Caco-2 (cell line): Measurements from ENCODE around the gene SCAND1. TPM values are rescaled to one million over a fixed set of nuclear protein-coding genes. Genes with fewer than 3 reads are reported as not detected.
"Not testable (repeated sequence)": the region's sequence is repeated elsewhere in the genome, so short reads cannot be mapped to it uniquely, and the experiment has no call there.

ENCODE experiments used
- Bru-seq: library from RNA; stranded (reverse); fragments of 400-500 nt; gene quantifications from one replicate; lab custom pipeline; 2021; lab: Mats Ljungman, UMichigan
- BruChase-seq, 2 experiments: library from RNA; stranded (reverse); fragments of 400-500 nt; gene quantifications; one replicate each; lab custom pipeline; 2021; lab: Mats Ljungman, UMichigan
- BruUV-seq: library from RNA; stranded (reverse); fragments of 400-500 nt; replicated peaks from 2 replicates; lab custom pipeline; 2021; lab: Mats Ljungman, UMichigan
- CTCF ChIA-PET: fragments of 300-600 bp; sonication (Branson Sonifier 250); formaldehyde crosslinking; loops from one replicate; lab custom pipeline; 2022; ENCODE audit warnings: antibody characterized with exemption; lab: Charles Lee
- POLR2A ChIA-PET: fragments of 300-600 bp; sonication (Branson Sonifier 250); formaldehyde crosslinking; loops from one replicate; lab custom pipeline; 2022; ENCODE audit warnings: antibody characterized with exemption; lab: Charles Lee
- DNase-seq, 2 experiments: peaks; one replicate each; pipeline versions ENCODE4 v3.0.0 to v3.0.0-alpha.2; 2020 to 2022
- H3K27me3 ChIP-seq: replicated peaks from 2 replicates; pipeline ENCODE4 v1.6.0; 2011; ENCODE audit warnings: low read length; ENCODE audit not compliant: control insufficient read depth, insufficient read depth
- H3K36me3 ChIP-seq: 2 replicates; pipeline ENCODE4 v1.5.1; 2011; ENCODE audit warnings: low read length; ENCODE audit not compliant: control insufficient read depth, insufficient read depth
- H3K4me1 ChIP-seq: fragments of 250-450 bp; sonication (Bioruptor Pico); 2 replicates; pipeline ENCODE4 v1.5.1; 2020; ENCODE audit warnings: mild to moderate bottlenecking
- H3K4me3 ChIP-seq: 2 replicates; pipeline ENCODE4 v1.5.1; 2011; ENCODE audit warnings: low read depth, mild to moderate bottlenecking, control low read depth, low read length
- H3K9me3 ChIP-seq: fragments of 250-450 bp; sonication (Bioruptor Pico); 2 replicates; pipeline ENCODE4 v1.5.1; 2020; ENCODE audit warnings: mild to moderate bottlenecking, moderate library complexity
- H3K27ac Mint-ChIP-seq: one replicate; pipeline ENCODE4 v1.8.0; 2022; ENCODE audit warnings: mixed read lengths; ENCODE audit not compliant: unreplicated experiment
- H3K27me3 Mint-ChIP-seq: one replicate; pipeline ENCODE4 v1.8.0; 2022; ENCODE audit warnings: mixed read lengths; ENCODE audit not compliant: insufficient read depth, unreplicated experiment
- H3K36me3 Mint-ChIP-seq: one replicate; pipeline ENCODE4 v1.8.0; 2022; ENCODE audit warnings: mild to moderate bottlenecking, mixed read lengths; ENCODE audit not compliant: insufficient read depth, unreplicated experiment
- H3K4me1 Mint-ChIP-seq: one replicate; pipeline ENCODE4 v1.8.0; 2022; ENCODE audit warnings: low read depth, mixed read lengths; ENCODE audit not compliant: unreplicated experiment
- H3K4me3 Mint-ChIP-seq: one replicate; pipeline ENCODE4 v1.8.0; 2022; ENCODE audit warnings: mild to moderate bottlenecking, moderate library complexity, mixed read lengths; ENCODE audit not compliant: unreplicated experiment
- H3K9me3 Mint-ChIP-seq: one replicate; pipeline ENCODE4 v1.8.0; 2022; ENCODE audit warnings: mixed read lengths; ENCODE audit not compliant: unreplicated experiment
- intact Hi-C: fragments of 100-400 bp; cut with micrococcal nuclease; formaldehyde crosslinking; loops from one replicate; pipeline ENCODE4 v1.10.0; 2022; ENCODE audit not compliant: unreplicated experiment
- long read RNA-seq: library from polyadenylated mRNA; stranded (forward); transcript quantifications from one replicate; pipeline ENCODE4 v2.0.0, GENCODE V29; 2022
- total RNA-seq: library from RNA; stranded (reverse); gene quantifications from 2 replicates; pipeline ENCODE4 v1.2.3, GENCODE V29; 2022
- TF ChIP-seq, protein P1 (sequence below), 2 experiments: fragments of 200-600 bp in 1 of 2; IDR thresholded peaks; 1 replicate in 1 of 2; 2 replicates in 1 of 2; pipeline versions ENCODE4 v1.5.1 to v1.8.0; 2011 to 2022; ENCODE audit warnings: antibody characterized with exemption in 1 of 2, control low read depth in 1 of 2, inconsistent platforms in 1 of 2, low read depth in 1 of 2, low read length in 1 of 2, mild to moderate bottlenecking in 1 of 2, moderate library complexity in 1 of 2; ENCODE audit not compliant: insufficient read depth in 1 of 2, severe bottlenecking in 1 of 2, unreplicated experiment in 1 of 2

Gene SCAND1
- 125 and 129 TPM in 2 replicates for total RNA-seq
- Bru-seq, nascent RNA = percentile 58 among the genes with signal in this experiment
- percentile 61 among the genes with signal in this experiment for BruChase-seq, experiment 1, labeled RNA remaining after a 2-hour chase
- BruChase-seq, experiment 2, labeled RNA remaining after a 6-hour chase = percentile 77 among the genes with signal in this experiment
- long read RNA-seq, transcript SCAND1-201 (2 exons, 902 nt) = major isoform, 86 of 257 reads
- long read RNA-seq, partial matches to known transcripts = 0 of 257 reads
- long read RNA-seq, other reads (novel, unspliced or antisense) = 171 of 257 reads

DNA sequence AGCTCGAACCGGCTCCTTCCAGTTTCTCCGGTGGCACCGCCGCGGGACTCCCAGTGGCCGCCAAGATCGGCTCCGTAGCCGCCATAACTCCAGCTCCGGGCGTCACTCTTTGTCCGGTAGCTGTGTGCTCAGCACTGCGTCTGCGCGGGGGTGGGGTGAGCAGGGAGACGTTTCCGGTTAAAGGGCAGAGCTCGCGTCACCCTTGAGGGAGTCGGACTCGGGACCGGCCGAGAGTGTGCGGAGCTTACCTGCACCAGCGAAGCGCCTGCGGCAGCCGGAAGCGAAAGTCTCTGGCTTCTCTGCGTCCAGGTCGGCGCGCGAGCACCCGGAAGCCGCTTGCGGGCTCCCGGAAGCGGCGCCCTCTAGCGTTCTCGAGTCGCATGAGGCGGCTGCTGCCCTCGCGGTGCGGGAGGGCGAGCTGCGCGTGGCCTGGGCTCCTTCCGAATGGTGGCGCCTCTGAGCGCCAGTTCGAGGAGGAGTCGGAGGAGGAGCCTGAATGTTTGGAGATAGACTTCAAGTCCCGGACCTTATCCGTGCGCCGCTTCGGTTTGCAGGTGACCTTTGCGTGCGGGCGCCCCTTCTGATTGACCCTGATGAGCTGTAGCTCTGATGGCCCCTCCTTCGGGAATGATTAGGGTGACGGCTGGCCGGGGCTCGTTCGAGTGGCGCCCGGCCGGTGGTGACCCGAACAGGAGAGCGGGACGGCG is at the start of gene SCAND1:
TSS of gene SCAND1 (minus strand) at position 303 of the 707 bp plus-strand sequence. CDS start at position 85, 218 bp downstream.
- peak within 1 kb of the TSS; percentile 86 for H3K4me3 ChIP-seq

DNA sequence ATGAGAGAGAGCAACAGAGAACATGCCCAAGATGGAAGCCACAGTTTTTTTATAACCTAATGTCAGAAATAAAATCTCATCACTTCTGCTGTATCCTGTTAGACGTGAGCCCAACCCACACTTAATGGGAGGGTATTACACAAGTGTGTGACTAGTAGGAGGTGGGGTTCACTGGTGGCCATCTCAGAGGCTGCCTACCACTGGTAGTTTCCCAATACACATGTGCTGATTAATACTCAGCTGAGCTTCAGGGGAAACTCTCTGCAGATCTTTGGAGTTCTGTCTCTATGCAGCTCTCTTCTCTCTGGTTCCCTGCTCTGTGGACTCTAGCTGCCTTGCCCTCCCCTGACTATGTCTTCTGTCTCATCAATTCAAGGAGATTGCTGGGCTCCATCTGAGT is 49.7 kb upstream of the SCAND1 start:
- H3K27ac Mint-ChIP-seq = no peak overlapping the region
- TF ChIP-seq, protein P1, sequence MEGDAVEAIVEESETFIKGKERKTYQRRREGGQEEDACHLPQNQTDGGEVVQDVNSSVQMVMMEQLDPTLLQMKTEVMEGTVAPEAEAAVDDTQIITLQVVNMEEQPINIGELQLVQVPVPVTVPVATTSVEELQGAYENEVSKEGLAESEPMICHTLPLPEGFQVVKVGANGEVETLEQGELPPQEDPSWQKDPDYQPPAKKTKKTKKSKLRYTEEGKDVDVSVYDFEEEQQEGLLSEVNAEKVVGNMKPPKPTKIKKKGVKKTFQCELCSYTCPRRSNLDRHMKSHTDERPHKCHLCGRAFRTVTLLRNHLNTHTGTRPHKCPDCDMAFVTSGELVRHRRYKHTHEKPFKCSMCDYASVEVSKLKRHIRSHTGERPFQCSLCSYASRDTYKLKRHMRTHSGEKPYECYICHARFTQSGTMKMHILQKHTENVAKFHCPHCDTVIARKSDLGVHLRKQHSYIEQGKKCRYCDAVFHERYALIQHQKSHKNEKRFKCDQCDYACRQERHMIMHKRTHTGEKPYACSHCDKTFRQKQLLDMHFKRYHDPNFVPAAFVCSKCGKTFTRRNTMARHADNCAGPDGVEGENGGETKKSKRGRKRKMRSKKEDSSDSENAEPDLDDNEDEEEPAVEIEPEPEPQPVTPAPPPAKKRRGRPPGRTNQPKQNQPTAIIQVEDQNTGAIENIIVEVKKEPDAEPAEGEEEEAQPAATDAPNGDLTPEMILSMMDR (IDR thresholded peaks at IDR 0.05; ENCODE audit: insufficient read depth in 1 of 2, low read depth in 1 of 2, low read length in 1 of 2, severe bottlenecking in 1 of 2, unreplicated experiment in 1 of 2) = no peak
- Histone ChIP-seq H3K36me3 (no peaks in the 10 kb centered on the region), H3K4me1 (no peaks in the 10 kb centered on the region; the same call in 1 of the 2 replicates), H3K27me3 (no peaks in the 10 kb centered on the region), H3K9me3 (peaks cover 18% of the 10 kb centered on the region), H3K4me3 (no peak overlapping the region)
- intact Hi-C loops = no loop called here
- peaks cover 18% of the 10 kb centered on the region for H3K9me3 Mint-ChIP-seq
- CTCF ChIA-PET = interaction anchor here (1.2 to 3.2 kb wide), 3 partner anchors 9 to 134 kb away, joined by 5 to 14 read pairs (median 9); no protein-coding TSS in a partner anchor
- H3K4me1 Mint-ChIP-seq = no peaks in the 10 kb centered on the region
- H3K27me3 Mint-ChIP-seq = no peaks in the 10 kb centered on the region
- no peaks in the 10 kb centered on the region for H3K36me3 Mint-ChIP-seq
- peak in 1 of 2 experiments; percentile 26 for DNase-seq
- no peak overlapping the region for H3K4me3 Mint-ChIP-seq
- BruUV-seq = no TSS peak
- POLR2A ChIA-PET = no interaction called here

More for the DNA sequence above, at the start of gene SCAND1:
- TF ChIP-seq, protein P1 (IDR thresholded peaks at IDR 0.05; ENCODE audit: insufficient read depth in 1 of 2, low read depth in 1 of 2, low read length in 1 of 2, severe bottlenecking in 1 of 2, unreplicated experiment in 1 of 2) = peak; percentile 99 to 100
- BruUV-seq = no TSS peak
- Mint-ChIP-seq H3K4me1 (peaks cover 9% of the 10 kb centered on the region), H3K27ac (peak within 1 kb of the TSS; percentile 96), H3K9me3 (peaks cover 8% of the 10 kb centered on the region), H3K36me3 (peaks cover 39% of the 10 kb centered on the region), H3K4me3 (peak within 1 kb of the TSS; percentile 88), H3K27me3 (no peaks in the 10 kb centered on the region)
- peak; percentile 100 for DNase-seq
- no peaks in the 10 kb centered on the region for H3K36me3 ChIP-seq
- ChIA-PET CTCF (interaction anchor here (0.5 to 3.8 kb wide), 73 partner anchors 8 to 1130 kb away, joined by 3 to 54 read pairs (median 5); partner anchors contain the start of genes CNBD2, ERGIC3, PHF20 and RAB5IF), POLR2A (interaction anchor here (0.5 to 3.7 kb wide), 42 partner anchors 8 to 1129 kb away, joined by 3 to 87 read pairs (median 4); partner anchors contain the start of genes AAR2, CEP250, CNBD2 and CPNE1)
- H3K4me1 ChIP-seq = peaks cover 22% of the 10 kb centered on the region
- intact Hi-C loops = loop anchor here (1.0 to 10.0 kb wide), 9 partner anchors 14 to 1077 kb away; partner anchors contain the start of genes ACSS2, CNBD2 and RBM39
- H3K27me3 ChIP-seq = no peaks in the 10 kb centered on the region
- H3K9me3 ChIP-seq = peaks cover 4% of the 10 kb centered on the region; the same call in 1 of the 2 replicates

DNA sequence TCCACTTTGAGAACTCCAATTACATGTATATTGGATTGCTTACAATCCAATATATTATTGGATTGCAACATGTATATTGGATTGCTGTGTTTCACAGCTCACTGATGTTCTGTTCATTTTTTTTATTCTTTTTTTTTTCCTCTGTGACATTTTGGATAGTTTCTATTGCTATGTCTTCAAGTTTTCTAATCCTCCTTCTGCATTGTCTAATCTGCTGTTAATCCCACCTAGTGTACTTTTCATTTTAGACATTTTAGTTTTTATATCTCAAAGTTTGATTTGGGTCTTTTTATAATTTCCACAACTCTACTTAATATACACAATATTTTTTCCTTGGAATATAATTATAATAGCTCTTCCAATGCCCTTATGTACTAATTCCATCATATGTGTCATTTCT is 48.6 kb upstream of the SCAND1 start:
- POLR2A ChIA-PET = no interaction called here

DNA sequence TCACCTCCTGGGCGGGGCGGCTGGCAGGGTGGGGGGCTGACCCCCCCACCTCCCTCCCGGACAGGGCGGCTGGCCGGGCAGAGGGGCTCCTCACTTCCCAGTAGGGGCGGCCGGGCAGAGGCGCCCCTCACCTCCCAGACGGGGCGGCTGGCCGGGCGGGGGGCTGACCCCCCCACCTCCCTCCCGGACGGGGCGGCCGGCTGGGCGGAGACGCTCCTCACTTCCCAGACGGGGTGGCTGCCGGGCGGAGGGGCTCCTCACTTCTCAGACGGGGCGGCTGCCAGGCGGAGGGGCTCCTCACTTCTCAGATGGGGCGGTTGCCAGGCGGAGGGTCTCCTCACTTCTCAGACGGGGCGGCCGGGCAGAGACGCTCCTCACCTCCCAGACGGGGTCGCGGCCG is 47.0 kb upstream of the SCAND1 start:
- BruUV-seq, intact Hi-C loops, H3K27me3 Mint-ChIP-seq, H3K36me3 ChIP-seq, H3K4me1 ChIP-seq, H3K27ac Mint-ChIP-seq, H3K4me1 Mint-ChIP-seq, H3K36me3 Mint-ChIP-seq, H3K27me3 ChIP-seq, CTCF ChIA-PET, H3K4me3 ChIP-seq, H3K4me3 Mint-ChIP-seq, POLR2A ChIA-PET: not testable (repeated sequence)
- peaks cover 18% of the 10 kb centered on the region for H3K9me3 ChIP-seq
- DNase-seq = peak in 1 of 2 experiments; percentile 15
- H3K9me3 Mint-ChIP-seq = peaks cover 18% of the 10 kb centered on the region

More for the DNA sequence above, 48.6 kb upstream of the SCAND1 start:
- intact Hi-C loops = no loop called here
- H3K4me3 ChIP-seq = no peak overlapping the region
- TF ChIP-seq, protein P1 (IDR thresholded peaks at IDR 0.05; ENCODE audit: insufficient read depth in 1 of 2, low read depth in 1 of 2, low read length in 1 of 2, severe bottlenecking in 1 of 2, unreplicated experiment in 1 of 2) = no peak
- CTCF ChIA-PET = interaction anchor here (0.9 to 3.2 kb wide), 3 partner anchors 8 to 200 kb away, joined by 3 to 9 read pairs (median 7); no protein-coding TSS in a partner anchor
- no peak for DNase-seq
- Mint-ChIP-seq H3K27ac (no peak overlapping the region), H3K4me3 (no peak overlapping the region), H3K4me1 (no peaks in the 10 kb centered on the region), H3K27me3 (no peaks in the 10 kb centered on the region), H3K9me3 (peaks cover 18% of the 10 kb centered on the region), H3K36me3 (no peaks in the 10 kb centered on the region)
- peaks cover 18% of the 10 kb centered on the region for H3K9me3 ChIP-seq
- no peaks in the 10 kb centered on the region for H3K4me1 ChIP-seq
- BruUV-seq = no TSS peak
- H3K27me3 ChIP-seq = no peaks in the 10 kb centered on the region
- no peaks in the 10 kb centered on the region for H3K36me3 ChIP-seq
